ENCODE data around the gene ATAD5. TPM values are rescaled to one million over a fixed set of nuclear protein-coding genes. Genes with fewer than 3 reads are reported as not detected.
"Not testable (repeated sequence)": the region's sequence is repeated elsewhere in the genome, so short reads cannot be mapped to it uniquely, and the experiment has no call there.

Gene ATAD5
- total RNA-seq, 1 donor from 2014 or later, result 36.2 TPM

DNA sequence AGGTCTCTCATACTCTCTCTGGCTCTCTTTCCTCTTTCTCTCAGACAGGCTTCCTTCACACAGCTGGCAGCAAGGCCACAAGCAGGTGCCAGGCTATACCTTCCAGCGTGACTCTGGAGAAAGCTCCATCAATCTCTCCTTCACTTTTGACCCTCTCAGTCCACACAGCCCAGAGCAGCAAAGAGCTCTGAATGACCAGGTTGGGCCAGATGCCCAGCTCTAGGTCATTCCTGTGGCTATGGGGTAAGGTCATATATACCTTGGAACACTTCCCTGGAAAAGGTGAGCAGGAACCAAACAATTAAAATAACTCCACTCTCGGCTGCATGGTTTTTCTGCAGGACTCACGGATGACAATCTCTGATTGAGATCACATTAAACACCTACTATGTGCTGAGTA lies 98.7 kb downstream of the ATAD5 start:
- H3K4me2 ChIP-seq, result no peak overlapping the region
- H3K27ac Mint-ChIP-seq, result no peak overlapping the region
- no peaks in the 10 kb centered on the region for H3K4me1 ChIP-seq
- H4K20me1 ChIP-seq (ENCODE audit: low read depth), result no peaks in the 10 kb centered on the region
- DNase-seq (ENCODE audit: low spot score), result no peak
- H3K4me3 Mint-ChIP-seq, result no peak overlapping the region
- no peak for TF ChIP-seq EZH2phosphoT487 (IDR thresholded peaks at IDR 0.05)
- no peaks in the 10 kb centered on the region for H3K9me3 Mint-ChIP-seq
- H3K36me3 Mint-ChIP-seq, result no peaks in the 10 kb centered on the region
- H3K36me3 ChIP-seq, result no peaks in the 10 kb centered on the region
- H3K9ac ChIP-seq, result no peak overlapping the region
- H3K4me1 Mint-ChIP-seq, result peaks cover 4% of the 10 kb centered on the region
- no peak overlapping the region for H2AFZ ChIP-seq (replicated peaks)
- H3F3A ChIP-seq (ENCODE audit: low read depth), result no peaks in the 10 kb centered on the region
- no peaks in the 10 kb centered on the region for H3K79me2 ChIP-seq (ENCODE audit: low read depth)
- H3K27ac ChIP-seq, result no peak overlapping the region
- H3K4me3 ChIP-seq, result no peak overlapping the region
- H3K27me3 Mint-ChIP-seq (ENCODE audit: insufficient read depth, low read depth), result peaks cover 13% of the 10 kb centered on the region
- peaks cover 4% of the 10 kb centered on the region for H3K27me3 ChIP-seq
- H3K9me3 ChIP-seq (ENCODE audit: low read depth), result no peaks in the 10 kb centered on the region

DNA sequence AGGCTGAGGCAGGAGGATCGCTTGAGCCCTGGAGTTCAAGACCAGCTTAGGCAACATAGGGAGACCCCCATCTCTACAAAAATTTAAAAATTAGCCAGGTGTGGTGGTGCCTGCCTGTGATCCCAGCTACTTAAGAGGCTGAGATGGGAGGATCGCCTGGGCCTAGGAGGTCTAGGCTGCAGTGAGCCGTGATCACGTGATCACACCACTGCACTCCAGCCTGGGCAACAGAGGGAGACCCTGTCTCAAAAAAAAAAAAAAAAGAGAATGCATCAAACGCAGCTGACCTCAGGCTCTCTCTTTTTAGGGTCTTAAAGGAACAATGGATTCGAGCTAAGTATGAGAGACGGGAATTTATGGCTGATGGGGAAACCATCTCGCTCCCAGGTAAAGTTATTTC lies 99.8 kb downstream of the ATAD5 start:
- not testable (repeated sequence) for H2AFZ ChIP-seq (replicated peaks); H3K36me3 ChIP-seq; H3K4me2 ChIP-seq; H3K27me3 ChIP-seq; H3K4me1 ChIP-seq; H3K9me3 Mint-ChIP-seq; H3K27me3 Mint-ChIP-seq (ENCODE audit: insufficient read depth, low read depth); H3K4me3 ChIP-seq; H3F3A ChIP-seq (ENCODE audit: low read depth); H4K20me1 ChIP-seq (ENCODE audit: low read depth); H3K27ac Mint-ChIP-seq; H3K4me3 Mint-ChIP-seq; H3K9ac ChIP-seq; H3K36me3 Mint-ChIP-seq; H3K4me1 Mint-ChIP-seq; H3K79me2 ChIP-seq (ENCODE audit: low read depth); H3K9me3 ChIP-seq (ENCODE audit: low read depth); H3K27ac ChIP-seq; DNase-seq (ENCODE audit: low spot score)

DNA sequence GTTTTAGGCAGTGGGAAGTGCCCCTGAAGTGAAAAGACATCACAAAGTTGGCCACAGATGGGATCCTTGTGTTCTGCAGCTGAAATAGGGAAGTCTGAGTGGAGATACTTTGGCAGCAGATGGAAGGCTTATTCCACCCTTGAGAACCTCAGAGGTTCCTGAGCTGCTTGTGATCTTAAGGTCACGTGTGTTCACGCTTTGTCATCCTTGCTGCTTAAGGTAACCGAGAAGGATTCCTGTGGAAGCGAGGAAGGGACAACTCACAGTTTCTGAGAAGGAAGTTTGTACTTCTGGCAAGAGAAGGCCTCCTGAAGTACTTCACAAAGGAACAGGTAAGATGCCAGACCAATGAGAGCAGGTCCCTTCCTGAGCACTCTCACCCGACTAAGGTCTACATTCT lies 102.2 kb downstream of the ATAD5 start:
- Histone ChIP-seq H3K9ac (no peak overlapping the region), H3K27ac (no peak overlapping the region)
- H3K36me3 Mint-ChIP-seq, result no peaks in the 10 kb centered on the region

DNA sequence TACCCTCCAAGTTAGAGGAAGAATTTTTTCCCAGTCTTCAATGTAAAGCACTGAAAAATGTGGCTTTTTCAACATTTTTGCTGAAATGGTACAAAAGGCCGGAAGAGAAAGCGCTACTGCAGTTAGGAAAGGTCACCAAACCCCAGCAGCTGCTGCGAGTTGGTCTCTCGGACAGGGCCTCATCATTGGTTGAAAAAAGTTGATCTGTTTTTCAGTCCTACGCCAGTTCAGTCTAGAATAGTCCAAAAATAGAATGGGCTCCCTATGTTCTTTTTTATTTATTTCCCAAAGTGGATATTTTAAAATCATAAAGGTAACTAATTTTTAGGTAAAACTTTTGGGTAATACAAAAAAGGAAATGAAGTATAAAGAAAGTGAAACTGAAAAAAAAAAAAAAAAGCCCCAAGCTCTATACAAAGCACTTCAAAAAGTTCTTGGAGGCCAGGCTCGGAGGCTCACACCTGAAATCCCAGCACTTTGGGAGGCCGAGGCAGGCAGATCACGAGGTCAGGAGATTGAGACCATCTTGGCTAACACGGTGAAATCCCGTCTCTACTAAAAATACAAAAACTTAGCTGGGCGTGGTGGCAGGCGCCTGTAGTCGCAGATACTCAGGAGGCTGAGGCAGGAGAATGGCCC lies 107.4 kb downstream of the ATAD5 start:
- TF ChIP-seq EZH2 (IDR thresholded peaks at IDR 0.05) (no peak), EZH2phosphoT487 (IDR thresholded peaks at IDR 0.05) (no peak)
- TF ChIP-seq, protein P1, sequence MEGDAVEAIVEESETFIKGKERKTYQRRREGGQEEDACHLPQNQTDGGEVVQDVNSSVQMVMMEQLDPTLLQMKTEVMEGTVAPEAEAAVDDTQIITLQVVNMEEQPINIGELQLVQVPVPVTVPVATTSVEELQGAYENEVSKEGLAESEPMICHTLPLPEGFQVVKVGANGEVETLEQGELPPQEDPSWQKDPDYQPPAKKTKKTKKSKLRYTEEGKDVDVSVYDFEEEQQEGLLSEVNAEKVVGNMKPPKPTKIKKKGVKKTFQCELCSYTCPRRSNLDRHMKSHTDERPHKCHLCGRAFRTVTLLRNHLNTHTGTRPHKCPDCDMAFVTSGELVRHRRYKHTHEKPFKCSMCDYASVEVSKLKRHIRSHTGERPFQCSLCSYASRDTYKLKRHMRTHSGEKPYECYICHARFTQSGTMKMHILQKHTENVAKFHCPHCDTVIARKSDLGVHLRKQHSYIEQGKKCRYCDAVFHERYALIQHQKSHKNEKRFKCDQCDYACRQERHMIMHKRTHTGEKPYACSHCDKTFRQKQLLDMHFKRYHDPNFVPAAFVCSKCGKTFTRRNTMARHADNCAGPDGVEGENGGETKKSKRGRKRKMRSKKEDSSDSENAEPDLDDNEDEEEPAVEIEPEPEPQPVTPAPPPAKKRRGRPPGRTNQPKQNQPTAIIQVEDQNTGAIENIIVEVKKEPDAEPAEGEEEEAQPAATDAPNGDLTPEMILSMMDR (IDR thresholded peaks at IDR 0.05), result no peak
- Histone ChIP-seq H3K27ac (no peak overlapping the region), H3K4me1 (no peaks in the 10 kb centered on the region), H3K9ac (no peak overlapping the region), H3K4me3 (no peak overlapping the region), H3K36me3 (no peaks in the 10 kb centered on the region), H3K9me3 (ENCODE audit: low read depth) (no peaks in the 10 kb centered on the region), H4K20me1 (ENCODE audit: low read depth) (no peaks in the 10 kb centered on the region), H3F3A (ENCODE audit: low read depth) (no peaks in the 10 kb centered on the region), H3K27me3 (no peaks in the 10 kb centered on the region), H2AFZ (replicated peaks) (no peak overlapping the region), H3K4me2 (no peak overlapping the region), H3K79me2 (ENCODE audit: low read depth) (no peaks in the 10 kb centered on the region)
- peaks cover 2% of the 10 kb centered on the region for H3K27me3 Mint-ChIP-seq (ENCODE audit: insufficient read depth, low read depth)
- H3K36me3 Mint-ChIP-seq, result no peaks in the 10 kb centered on the region
- H3K4me3 Mint-ChIP-seq, result no peak overlapping the region
- H3K4me1 Mint-ChIP-seq, result no peaks in the 10 kb centered on the region
- DNase-seq (ENCODE audit: low spot score), result no peak
- H3K9me3 Mint-ChIP-seq, result no peaks in the 10 kb centered on the region
- no peak overlapping the region for H3K27ac Mint-ChIP-seq

More for the DNA sequence above, 102.2 kb downstream of the ATAD5 start:
- H3K27ac Mint-ChIP-seq, result no peak overlapping the region
- DNase-seq (ENCODE audit: low spot score), result no peak
- no peaks in the 10 kb centered on the region for H3K9me3 Mint-ChIP-seq
- no peak overlapping the region for H2AFZ ChIP-seq (replicated peaks)
- no peaks in the 10 kb centered on the region for H3K79me2 ChIP-seq (ENCODE audit: low read depth)
- H3K36me3 ChIP-seq, result no peaks in the 10 kb centered on the region
- no peak overlapping the region for H3K4me3 Mint-ChIP-seq
- no peaks in the 10 kb centered on the region for H3F3A ChIP-seq (ENCODE audit: low read depth)
- TF ChIP-seq EZH2 (IDR thresholded peaks at IDR 0.05) (no peak), EZH2phosphoT487 (IDR thresholded peaks at IDR 0.05) (no peak)
- TF ChIP-seq, protein P1 (IDR thresholded peaks at IDR 0.05), result no peak
- H3K4me3 ChIP-seq, result no peak overlapping the region
- no peak overlapping the region for H3K4me2 ChIP-seq
- peaks cover 7% of the 10 kb centered on the region for H3K27me3 Mint-ChIP-seq (ENCODE audit: insufficient read depth, low read depth)
- no peaks in the 10 kb centered on the region for H3K4me1 ChIP-seq
- H4K20me1 ChIP-seq (ENCODE audit: low read depth), result no peaks in the 10 kb centered on the region
- peaks cover 4% of the 10 kb centered on the region for H3K4me1 Mint-ChIP-seq
- no peaks in the 10 kb centered on the region for H3K27me3 ChIP-seq
- no peaks in the 10 kb centered on the region for H3K9me3 ChIP-seq (ENCODE audit: low read depth)
